GM21723 (cell line): ENCODE results near the gene NOX5.

Experiments used
- ATAC-seq: cut with Tn5 transposase; IDR thresholded peaks from one replicate; pipeline ENCODE4 v1.9.1; 2021; ENCODE audit warnings: mild to moderate bottlenecking, moderate library complexity; ENCODE audit not compliant: unreplicated experiment

NOX5 gene

GRCh38 chr15:68990231-68990991 is 24.1 kb upstream of the NOX5 start:
- ATAC-seq = no peak

GRCh38 chr15:68990992-68991500 is 23.4 kb upstream of the NOX5 start:
- no peak for ATAC-seq

- no peak for ATAC-seq
These were observed 22.8 kb upstream of the NOX5 start for GRCh38 chr15:68991723-68992122.

GRCh38 chr15:68992696-68993095 is 21.8 kb upstream of the NOX5 start:
- ATAC-seq = no peak

- no peak for ATAC-seq
These were observed 21.2 kb upstream of the NOX5 start for GRCh38 chr15:68993276-68993675.

GRCh38 chr15:68994149-68994548 is 20.3 kb upstream of the NOX5 start:
- no peak for ATAC-seq

- no peak for ATAC-seq
These were observed 19.3 kb upstream of the NOX5 start for GRCh38 chr15:68994981-68995761.

- no peak for ATAC-seq
These were observed 17.4 kb upstream of the NOX5 start for GRCh38 chr15:68997050-68997449.

GRCh38 chr15:68997930-68998777 is 16.3 kb upstream of the NOX5 start:
- ATAC-seq = no peak

GRCh38 chr15:68999091-68999490 is 15.4 kb upstream of the NOX5 start:
- ATAC-seq = no peak

- no peak for ATAC-seq
These were observed 14.4 kb upstream of the NOX5 start for GRCh38 chr15:69000091-69000490.

- ATAC-seq = no peak
These were observed 13.6 kb upstream of the NOX5 start for GRCh38 chr15:69000725-69001503.

GRCh38 chr15:69002783-69003182 is 11.7 kb upstream of the NOX5 start:
- ATAC-seq = no peak

- no peak for ATAC-seq
These were observed 10.5 kb upstream of the NOX5 start for GRCh38 chr15:69004011-69004410.

- ATAC-seq = no peak
These were observed 6.4 kb upstream of the NOX5 start for GRCh38 chr15:69008056-69008455.

GRCh38 chr15:69009341-69009740 is 5.2 kb upstream of the NOX5 start:
- ATAC-seq = no peak

- ATAC-seq = no peak
These were observed 2.9 kb upstream of the NOX5 start for GRCh38 chr15:69011641-69012040.

GRCh38 chr15:69012761-69013364 is 1.6 kb upstream of the NOX5 start:
- no peak for ATAC-seq

GRCh38 chr15:69013726-69014406 is 629 bp upstream of the NOX5 start:
- ATAC-seq = no peak
